SK-N-MC (cell line): ENCODE data around the gene ATG9B.

Source experiments
- DNase-seq: peaks from one replicate; pipeline ENCODE4 v3.0.0-alpha.2; 2011; ENCODE audit warnings: low read depth, low spot score
- H3K27ac ChIP-seq: fragments of 200-600 bp; sonication (generic); 2 replicates; pipeline ENCODE4 v1.5.1; 2016; ENCODE audit warnings: mixed run types
- H3K36me3 ChIP-seq: fragments of 200-600 bp; sonication (generic); 2 replicates; pipeline ENCODE4 v1.6.1; 2017; ENCODE audit warnings: antibody characterized with exemption, low read length, mixed read lengths; ENCODE audit not compliant: insufficient read depth
- H3K4me3 ChIP-seq: fragments of 200-600 bp; sonication (generic); 2 replicates; pipeline ENCODE4 v1.5.1; 2016
- H3K9ac ChIP-seq: fragments of 200-600 bp; sonication (generic); 2 replicates; pipeline ENCODE4 v1.8.0; 2017; ENCODE audit warnings: mixed run types, mixed read lengths; ENCODE audit not compliant: insufficient read length
- H3K9me3 ChIP-seq: fragments of 200-600 bp; sonication (generic); 2 replicates; pipeline ENCODE4 v1.6.1; 2017; ENCODE audit warnings: low read depth, mild to moderate bottlenecking, antibody characterized with exemption, low read length, moderate library complexity, mixed read lengths
- EZH2 ChIP-seq: fragments of 200-600 bp; sonication (generic); IDR thresholded peaks from one replicate; pipeline ENCODE4 v1.6.1; 2017; ENCODE audit warnings: antibody characterized with exemption
- FOXP2 ChIP-seq: optimal IDR thresholded peaks from 2 replicates; pipeline ENCODE3; 2011; ENCODE audit warnings: mild to moderate bottlenecking, moderate library complexity; ENCODE audit not compliant: insufficient read depth; ENCODE audit errors: extremely low read length, control extremely low read depth
- POLR2AphosphoS5 ChIP-seq: IDR thresholded peaks from 2 replicates; pipeline ENCODE4 v1.6.1; 2012; ENCODE audit warnings: mild to moderate bottlenecking, low read depth, low read length, borderline replicate concordance

Gene ATG9B

GRCh38 chr7:150965273-150965830 lies 58.9 kb downstream of the ATG9B start:
- Histone ChIP-seq H3K36me3 (no peaks in the 10 kb centered on the region), H3K9me3 (no peaks in the 10 kb centered on the region), H3K27ac (no peak overlapping the region), H3K9ac (no peak overlapping the region), H3K4me3 (no peak overlapping the region)
- no peak for DNase-seq
- TF ChIP-seq POLR2AphosphoS5 (no peak), FOXP2 (no peak), EZH2 (no peak)
